SK-N-SH treated with all-trans-retinoic acid at 6 μM for 48 hours (cell line): Measurements from ENCODE around the gene TFDP1.

Source experiments
- ATAC-seq: fragments of 200-7000 bp; cut with Tn5 transposase; 3 replicates; pipeline ENCODE4 v1.9.1; 2020; ENCODE audit warnings: mild to moderate bottlenecking, moderate library complexity
- ARNTL ChIP-seq: fragments of 450-650 bp; formaldehyde crosslinking; IDR thresholded peaks from 2 replicates; pipeline ENCODE4 v1.5.0; 2020; ENCODE audit warnings: low read depth, mild to moderate bottlenecking, moderate library complexity, borderline replicate concordance
- BACH2 ChIP-seq: fragments of 250-450 bp; sonication (Bioruptor Pico); IDR thresholded peaks from 2 replicates; pipeline ENCODE4 v1.9.0; 2021; ENCODE audit warnings: mild to moderate bottlenecking, borderline replicate concordance
- CSDC2 ChIP-seq: fragments of 250-450 bp; sonication (Bioruptor Pico); IDR thresholded peaks from 2 replicates; pipeline ENCODE4 v1.5.0; 2020; ENCODE audit warnings: mild to moderate bottlenecking, moderate library complexity
- ESRRG ChIP-seq: fragments of 250-450 bp; sonication (Bioruptor Pico); IDR thresholded peaks from 2 replicates; pipeline ENCODE4 v1.6.1; 2021; ENCODE audit warnings: mild to moderate bottlenecking
- GLIS3 ChIP-seq: fragments of 250-450 bp; sonication (Bioruptor Pico); IDR thresholded peaks from 2 replicates; pipeline ENCODE4 v1.5.0; 2020; ENCODE audit warnings: mild to moderate bottlenecking, moderate library complexity
- ISL1 ChIP-seq: fragments of 250-450 bp; sonication (Bioruptor Pico); IDR thresholded peaks from 2 replicates; pipeline ENCODE4 v2.1.2; 2022; ENCODE audit warnings: mild to moderate bottlenecking, moderate library complexity
- OSR1 ChIP-seq: fragments of 250-450 bp; sonication (Bioruptor Pico); IDR thresholded peaks from 2 replicates; pipeline ENCODE4 v1.8.0; 2022; ENCODE audit warnings: moderate library complexity, mild to moderate bottlenecking, inconsistent platforms
- PPARA ChIP-seq: fragments of 250-450 bp; sonication (Bioruptor Pico); IDR thresholded peaks from 2 replicates; pipeline ENCODE4 v1.5.0; 2020; ENCODE audit warnings: mild to moderate bottlenecking, borderline replicate concordance
- RARB ChIP-seq: fragments of 250-450 bp; sonication (Bioruptor Pico); IDR thresholded peaks from 2 replicates; pipeline ENCODE4 v1.8.0; 2021; ENCODE audit warnings: mild to moderate bottlenecking, moderate library complexity
- SNAI2 ChIP-seq: fragments of 250-450 bp; sonication (Bioruptor Pico); IDR thresholded peaks from 2 replicates; pipeline ENCODE4 v1.5.0; 2020; ENCODE audit warnings: mild to moderate bottlenecking, moderate library complexity
- TCF4 ChIP-seq: fragments of 250-450 bp; sonication (Bioruptor Pico); IDR thresholded peaks from 2 replicates; pipeline ENCODE4 v1.8.0; 2021; ENCODE audit warnings: mild to moderate bottlenecking, moderate library complexity, borderline replicate concordance
- TOX ChIP-seq: fragments of 250-450 bp; sonication (Bioruptor Pico); IDR thresholded peaks from 2 replicates; pipeline ENCODE4 v1.8.0; 2021; ENCODE audit warnings: mild to moderate bottlenecking, moderate library complexity, borderline replicate concordance
- ZC3H10 ChIP-seq: fragments of 250-450 bp; sonication (Bioruptor Pico); IDR thresholded peaks from 2 replicates; pipeline ENCODE4 v1.5.1; 2021; ENCODE audit warnings: mild to moderate bottlenecking, moderate library complexity
- ZFP3 ChIP-seq: fragments of 250-450 bp; sonication (Bioruptor Pico); IDR thresholded peaks from 2 replicates; pipeline ENCODE4 v1.5.0; 2020; ENCODE audit warnings: mild to moderate bottlenecking, moderate library complexity
- ZFP30 ChIP-seq: fragments of 450-650 bp; formaldehyde crosslinking; IDR thresholded peaks from 2 replicates; pipeline ENCODE4 v1.5.0; 2022; ENCODE audit warnings: mild to moderate bottlenecking, moderate library complexity
- ZNF565 ChIP-seq: fragments of 450-650 bp; formaldehyde crosslinking; conservative IDR thresholded peaks from 2 replicates; pipeline ENCODE4 v1.5.0; 2020; ENCODE audit warnings: low read depth, mild to moderate bottlenecking, moderate library complexity
- ZNF70 ChIP-seq: fragments of 450-650 bp; formaldehyde crosslinking; IDR thresholded peaks from 2 replicates; pipeline ENCODE4 v1.5.0; 2020; ENCODE audit warnings: mild to moderate bottlenecking, moderate library complexity
- ZNF8 ChIP-seq: fragments of 450-650 bp; formaldehyde crosslinking; IDR thresholded peaks from 2 replicates; pipeline ENCODE4 v1.5.0; 2020; ENCODE audit warnings: mild to moderate bottlenecking, moderate library complexity
- TF ChIP-seq, protein P1 (sequence below): fragments of 250-450 bp; sonication (Bioruptor Pico); IDR thresholded peaks from 2 replicates; pipeline ENCODE4 v1.5.1; 2020; ENCODE audit warnings: low read depth, mild to moderate bottlenecking, moderate library complexity
- TF ChIP-seq, protein P2 (sequence below): fragments of 250-450 bp; sonication (Bioruptor Pico); IDR thresholded peaks from 2 replicates; pipeline ENCODE4 v1.8.0; 2021; ENCODE audit warnings: low read depth, mild to moderate bottlenecking, moderate library complexity, borderline replicate concordance
- TF ChIP-seq, protein P3 (sequence below): fragments of 250-450 bp; sonication (Bioruptor Pico); IDR thresholded peaks from 2 replicates; pipeline ENCODE4 v1.5.1; 2021; ENCODE audit warnings: mild to moderate bottlenecking, moderate library complexity
- TF ChIP-seq, protein P4 (sequence below): fragments of 250-450 bp; sonication (Bioruptor Pico); IDR thresholded peaks from 2 replicates; pipeline ENCODE4 v1.5.0; 2020; ENCODE audit warnings: mild to moderate bottlenecking, moderate library complexity

The TFDP1 gene

DNA sequence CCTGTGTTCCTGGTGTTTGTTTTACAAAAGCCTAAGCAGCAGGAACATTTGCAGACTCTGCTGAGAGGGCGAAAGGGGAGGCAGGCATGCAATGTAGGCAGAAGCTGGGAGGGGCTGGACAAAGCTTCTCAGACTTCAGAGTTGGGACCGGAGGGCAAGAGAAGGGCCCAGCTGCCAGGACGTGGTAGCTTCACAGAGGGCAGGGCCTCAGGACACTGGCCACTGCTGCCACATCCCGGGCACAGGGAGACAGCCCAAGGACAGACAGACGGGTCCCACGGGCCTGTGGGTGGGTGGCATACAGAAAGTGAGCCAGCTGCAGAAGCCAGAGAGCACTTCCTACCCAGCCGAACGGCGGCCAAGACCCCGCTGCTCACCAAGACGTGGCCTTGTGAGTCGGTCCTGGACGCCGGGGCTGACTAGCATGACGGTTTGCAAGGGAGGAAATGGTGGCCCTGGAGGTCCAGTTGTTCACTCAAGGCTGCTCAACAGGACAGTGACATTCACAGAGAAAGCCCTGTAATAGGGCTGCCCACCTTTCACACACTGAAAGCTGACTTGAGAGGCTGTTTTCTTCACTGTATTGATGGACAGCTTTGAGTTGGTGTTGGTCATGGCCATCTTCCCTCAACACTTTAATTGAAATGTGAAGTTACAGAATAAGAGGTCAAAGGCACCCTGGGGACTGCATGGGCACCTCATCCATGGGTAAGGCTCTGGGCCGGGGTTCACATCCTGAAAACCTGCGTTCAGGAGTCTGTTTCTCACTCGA, 23.7 kb upstream of the TFDP1 start:
- no peak for TF ChIP-seq ZC3H10 (CRISPR knock-in tag)
- TF ChIP-seq ISL1 (CRISPR knock-in tag), result no peak
- TF ChIP-seq ZFP3 (CRISPR knock-in tag), result no peak
- TF ChIP-seq, protein P1, sequence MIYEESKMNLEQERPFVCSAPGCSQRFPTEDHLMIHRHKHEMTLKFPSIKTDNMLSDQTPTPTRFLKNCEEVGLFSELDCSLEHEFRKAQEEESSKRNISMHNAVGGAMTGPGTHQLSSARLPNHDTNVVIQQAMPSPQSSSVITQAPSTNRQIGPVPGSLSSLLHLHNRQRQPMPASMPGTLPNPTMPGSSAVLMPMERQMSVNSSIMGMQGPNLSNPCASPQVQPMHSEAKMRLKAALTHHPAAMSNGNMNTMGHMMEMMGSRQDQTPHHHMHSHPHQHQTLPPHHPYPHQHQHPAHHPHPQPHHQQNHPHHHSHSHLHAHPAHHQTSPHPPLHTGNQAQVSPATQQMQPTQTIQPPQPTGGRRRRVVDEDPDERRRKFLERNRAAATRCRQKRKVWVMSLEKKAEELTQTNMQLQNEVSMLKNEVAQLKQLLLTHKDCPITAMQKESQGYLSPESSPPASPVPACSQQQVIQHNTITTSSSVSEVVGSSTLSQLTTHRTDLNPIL, result no peak
- no peak for TF ChIP-seq TCF4 (CRISPR knock-in tag)
- TF ChIP-seq SNAI2, result no peak
- no peak for TF ChIP-seq ESRRG (CRISPR knock-in tag)
- TF ChIP-seq, protein P2, sequence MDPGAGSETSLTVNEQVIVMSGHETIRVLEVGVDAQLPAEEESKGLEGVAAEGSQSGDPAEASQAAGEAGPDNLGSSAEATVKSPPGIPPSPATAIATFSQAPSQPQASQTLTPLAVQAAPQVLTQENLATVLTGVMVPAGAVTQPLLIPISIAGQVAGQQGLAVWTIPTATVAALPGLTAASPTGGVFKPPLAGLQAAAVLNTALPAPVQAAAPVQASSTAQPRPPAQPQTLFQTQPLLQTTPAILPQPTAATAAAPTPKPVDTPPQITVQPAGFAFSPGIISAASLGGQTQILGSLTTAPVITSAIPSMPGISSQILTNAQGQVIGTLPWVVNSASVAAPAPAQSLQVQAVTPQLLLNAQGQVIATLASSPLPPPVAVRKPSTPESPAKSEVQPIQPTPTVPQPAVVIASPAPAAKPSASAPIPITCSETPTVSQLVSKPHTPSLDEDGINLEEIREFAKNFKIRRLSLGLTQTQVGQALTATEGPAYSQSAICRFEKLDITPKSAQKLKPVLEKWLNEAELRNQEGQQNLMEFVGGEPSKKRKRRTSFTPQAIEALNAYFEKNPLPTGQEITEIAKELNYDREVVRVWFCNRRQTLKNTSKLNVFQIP, result no peak
- no peak for TF ChIP-seq ZFP30 (CRISPR knock-in tag)
- TF ChIP-seq TOX (CRISPR knock-in tag), result no peak
- ATAC-seq, result no peak

DNA sequence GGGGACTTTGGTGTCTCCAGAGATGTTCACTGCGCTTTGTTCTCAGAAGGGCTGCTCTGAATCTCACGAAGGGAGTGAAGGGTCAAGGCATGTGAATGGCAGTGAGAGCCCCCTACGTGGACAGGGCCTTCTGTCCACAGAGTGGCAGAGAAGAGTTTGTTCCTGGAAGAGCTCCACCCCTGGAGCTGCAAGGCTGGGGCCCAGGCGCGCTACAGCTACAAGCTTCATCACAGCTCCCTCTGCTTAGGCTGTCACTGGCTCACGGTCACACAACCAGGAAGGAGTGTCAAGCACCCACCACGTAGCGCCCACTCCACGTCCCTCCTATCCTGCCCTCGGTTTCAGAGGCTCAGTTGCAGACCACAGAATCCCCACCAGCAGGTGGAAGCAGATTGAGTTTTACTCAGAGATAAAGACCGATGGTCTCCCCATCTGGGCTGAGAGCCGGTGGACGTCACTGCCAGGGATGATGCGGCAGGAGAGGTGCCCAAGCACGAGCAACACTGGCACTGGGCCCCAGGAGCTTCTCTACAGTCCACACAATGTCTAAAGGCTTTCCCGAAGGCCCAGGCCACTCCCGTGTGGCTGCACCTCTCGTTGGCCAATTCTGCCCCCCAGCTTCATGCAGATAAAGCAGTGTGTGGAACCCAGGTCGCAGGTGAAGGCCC, 23.0 kb upstream of the TFDP1 start:
- TF ChIP-seq GLIS3 (CRISPR knock-in tag), result no peak
- TF ChIP-seq, protein P1, result no peak
- TF ChIP-seq, all 23 proteins: peak for 0

DNA sequence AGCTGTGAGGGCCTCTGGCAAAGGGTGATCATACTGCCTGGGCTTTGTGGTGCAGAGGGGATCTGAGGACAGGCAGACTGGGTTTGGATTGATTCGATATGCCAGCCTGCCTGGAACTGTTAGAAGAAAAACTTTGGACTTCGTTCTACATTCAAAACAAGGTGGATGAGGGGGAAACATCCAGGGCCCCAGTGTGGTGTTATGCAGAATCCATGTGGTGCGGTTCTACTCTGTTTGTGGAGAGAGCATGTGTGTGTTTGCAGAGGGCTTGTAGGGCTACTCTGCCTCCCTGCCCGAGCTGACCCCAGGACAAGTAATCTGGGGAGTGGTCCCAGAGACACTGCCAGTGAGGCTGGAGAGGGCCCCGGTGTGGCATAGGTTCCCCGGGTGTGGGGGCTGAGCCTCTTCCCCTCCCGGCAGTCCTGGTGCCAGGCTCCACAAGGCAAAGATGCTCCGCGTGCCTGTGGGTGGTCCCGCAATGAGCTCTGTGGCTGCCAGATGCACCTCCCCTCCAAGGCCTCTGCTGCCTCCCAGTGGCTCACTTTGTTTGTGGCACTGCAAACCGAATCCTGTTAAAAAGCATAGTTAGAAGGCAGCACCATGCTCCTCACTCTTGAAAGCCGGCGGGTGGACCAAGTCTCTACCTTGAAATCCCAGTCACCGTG, 22.3 kb upstream of the TFDP1 start:
- no peak for TF ChIP-seq CSDC2 (CRISPR knock-in tag)
- TF ChIP-seq GLIS3 (CRISPR knock-in tag), result no peak
- no peak for TF ChIP-seq BACH2 (CRISPR knock-in tag)
- no peak for TF ChIP-seq ZNF8 (CRISPR knock-in tag)
- no peak for TF ChIP-seq RARB (CRISPR knock-in tag)
- no peak for TF ChIP-seq OSR1 (CRISPR knock-in tag)
- TF ChIP-seq ZC3H10 (CRISPR knock-in tag), result no peak
- no peak for TF ChIP-seq TOX (CRISPR knock-in tag)
- no peak for TF ChIP-seq PPARA
- no peak for TF ChIP-seq ISL1 (CRISPR knock-in tag)
- TF ChIP-seq ZNF70, result no peak
- TF ChIP-seq, protein P3, sequence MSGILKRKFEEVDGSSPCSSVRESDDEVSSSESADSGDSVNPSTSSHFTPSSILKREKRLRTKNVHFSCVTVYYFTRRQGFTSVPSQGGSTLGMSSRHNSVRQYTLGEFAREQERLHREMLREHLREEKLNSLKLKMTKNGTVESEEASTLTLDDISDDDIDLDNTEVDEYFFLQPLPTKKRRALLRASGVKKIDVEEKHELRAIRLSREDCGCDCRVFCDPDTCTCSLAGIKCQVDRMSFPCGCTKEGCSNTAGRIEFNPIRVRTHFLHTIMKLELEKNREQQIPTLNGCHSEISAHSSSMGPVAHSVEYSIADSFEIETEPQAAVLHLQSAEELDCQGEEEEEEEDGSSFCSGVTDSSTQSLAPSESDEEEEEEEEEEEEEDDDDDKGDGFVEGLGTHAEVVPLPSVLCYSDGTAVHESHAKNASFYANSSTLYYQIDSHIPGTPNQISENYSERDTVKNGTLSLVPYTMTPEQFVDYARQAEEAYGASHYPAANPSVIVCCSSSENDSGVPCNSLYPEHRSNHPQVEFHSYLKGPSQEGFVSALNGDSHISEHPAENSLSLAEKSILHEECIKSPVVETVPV (CRISPR knock-in tag), result no peak
- TF ChIP-seq, protein P2, result no peak
- TF ChIP-seq, protein P4, sequence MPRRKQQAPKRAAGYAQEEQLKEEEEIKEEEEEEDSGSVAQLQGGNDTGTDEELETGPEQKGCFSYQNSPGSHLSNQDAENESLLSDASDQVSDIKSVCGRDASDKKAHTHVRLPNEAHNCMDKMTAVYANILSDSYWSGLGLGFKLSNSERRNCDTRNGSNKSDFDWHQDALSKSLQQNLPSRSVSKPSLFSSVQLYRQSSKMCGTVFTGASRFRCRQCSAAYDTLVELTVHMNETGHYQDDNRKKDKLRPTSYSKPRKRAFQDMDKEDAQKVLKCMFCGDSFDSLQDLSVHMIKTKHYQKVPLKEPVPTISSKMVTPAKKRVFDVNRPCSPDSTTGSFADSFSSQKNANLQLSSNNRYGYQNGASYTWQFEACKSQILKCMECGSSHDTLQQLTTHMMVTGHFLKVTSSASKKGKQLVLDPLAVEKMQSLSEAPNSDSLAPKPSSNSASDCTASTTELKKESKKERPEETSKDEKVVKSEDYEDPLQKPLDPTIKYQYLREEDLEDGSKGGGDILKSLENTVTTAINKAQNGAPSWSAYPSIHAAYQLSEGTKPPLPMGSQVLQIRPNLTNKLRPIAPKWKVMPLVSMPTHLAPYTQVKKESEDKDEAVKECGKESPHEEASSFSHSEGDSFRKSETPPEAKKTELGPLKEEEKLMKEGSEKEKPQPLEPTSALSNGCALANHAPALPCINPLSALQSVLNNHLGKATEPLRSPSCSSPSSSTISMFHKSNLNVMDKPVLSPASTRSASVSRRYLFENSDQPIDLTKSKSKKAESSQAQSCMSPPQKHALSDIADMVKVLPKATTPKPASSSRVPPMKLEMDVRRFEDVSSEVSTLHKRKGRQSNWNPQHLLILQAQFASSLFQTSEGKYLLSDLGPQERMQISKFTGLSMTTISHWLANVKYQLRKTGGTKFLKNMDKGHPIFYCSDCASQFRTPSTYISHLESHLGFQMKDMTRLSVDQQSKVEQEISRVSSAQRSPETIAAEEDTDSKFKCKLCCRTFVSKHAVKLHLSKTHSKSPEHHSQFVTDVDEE (CRISPR knock-in tag), result no peak
- no peak for TF ChIP-seq ZNF565 (CRISPR knock-in tag)
- no peak for TF ChIP-seq ZFP30 (CRISPR knock-in tag)
- TF ChIP-seq ARNTL (CRISPR knock-in tag), result no peak
- no peak for TF ChIP-seq ZFP3 (CRISPR knock-in tag)
- peak; percentile 93 for ATAC-seq

More for the DNA sequence above, 23.0 kb upstream of the TFDP1 start:
- ATAC-seq, result no peak
